Neuronal stem cell (in vitro differentiated cells): ENCODE measurements around the gene CCDC190.
"Not testable (repeated sequence)": the region's sequence is repeated elsewhere in the genome, so short reads cannot be mapped to it uniquely, and the experiment has no call there.

Experiments used
- DNase-seq: peaks from one replicate; pipeline ENCODE4 v3.0.0-alpha.2; 2013; ENCODE audit warnings: low spot score
- H2AFZ ChIP-seq: one replicate; pipeline ENCODE4 v1.6.1; 2013; ENCODE audit warnings: mild to moderate bottlenecking, low read length, inconsistent platforms
- H2AK5ac ChIP-seq: 2 replicates; pipeline ENCODE4 v1.6.1; 2013; ENCODE audit warnings: low read depth, mild to moderate bottlenecking, inconsistent platforms, low read length, moderate library complexity, mixed read lengths
- H2BK120ac ChIP-seq: 2 replicates; pipeline ENCODE4 v1.6.1; 2013; ENCODE audit warnings: low read depth, mild to moderate bottlenecking, inconsistent platforms, low read length, moderate library complexity, mixed read lengths
- H2BK12ac ChIP-seq: one replicate; pipeline ENCODE4 v1.6.1; 2013; ENCODE audit warnings: low read length, inconsistent platforms
- H2BK15ac ChIP-seq: 2 replicates; pipeline ENCODE4 v1.6.1; 2013; ENCODE audit warnings: mild to moderate bottlenecking, low read length, inconsistent platforms, mixed read lengths
- H2BK5ac ChIP-seq: one replicate; pipeline ENCODE4 v1.6.1; 2013; ENCODE audit warnings: inconsistent platforms, mild to moderate bottlenecking, low read length, moderate library complexity
- H3K14ac ChIP-seq: one replicate; pipeline ENCODE4 v1.6.1; 2013; ENCODE audit warnings: low read length, inconsistent platforms
- H3K18ac ChIP-seq: 2 replicates; pipeline ENCODE4 v1.6.1; 2013; ENCODE audit warnings: low read length, inconsistent platforms
- H3K23ac ChIP-seq: 2 replicates; pipeline ENCODE4 v1.6.1; 2013; ENCODE audit warnings: low read depth, mild to moderate bottlenecking, mixed read lengths, low read length, inconsistent platforms; ENCODE audit not compliant: poor library complexity
- H3K27ac ChIP-seq: replicated peaks from 3 replicates; pipeline ENCODE4 v1.5.1; 2013; ENCODE audit warnings: low read length, inconsistent platforms
- H3K27me3 ChIP-seq, 3 experiments: 2 replicates each; pipeline ENCODE4 v1.6.1; 2013; ENCODE audit warnings: low read length in 3 of 3, mild to moderate bottlenecking in 2 of 3, inconsistent platforms in 1 of 3, low read depth in 1 of 3, mixed read lengths in 1 of 3, moderate library complexity in 1 of 3; ENCODE audit not compliant: control insufficient read depth in 3 of 3, insufficient read depth in 3 of 3
- H3K36me3 ChIP-seq, 2 donors: replicated peaks in 1 of 2; 2 replicates each; pipeline ENCODE4 v1.6.1; 2013; ENCODE audit warnings: low read length in 2 of 2; ENCODE audit not compliant: control insufficient read depth in 2 of 2, insufficient read depth in 2 of 2
- H3K4ac ChIP-seq: 2 replicates; pipeline ENCODE4 v1.6.1; 2013; ENCODE audit warnings: inconsistent platforms, mild to moderate bottlenecking, low read length, moderate library complexity
- H3K4me1 ChIP-seq, 2 donors: 1 replicate in 1 of 2; 2 replicates in 1 of 2; pipeline ENCODE4 v1.6.1; 2013; ENCODE audit warnings: low read length in 2 of 2, low read depth in 1 of 2; ENCODE audit not compliant: control insufficient read depth in 2 of 2, insufficient read depth in 1 of 2
- H3K4me2 ChIP-seq: one replicate; pipeline ENCODE4 v1.6.1; 2013; ENCODE audit warnings: mild to moderate bottlenecking, low read length, inconsistent platforms; ENCODE audit not compliant: insufficient read depth, poor library complexity, severe bottlenecking
- H3K4me3 ChIP-seq, 2 donors: 2 replicates each; pipeline ENCODE4 v1.5.1; 2013; ENCODE audit warnings: low read length in 2 of 2, mild to moderate bottlenecking in 2 of 2, inconsistent platforms in 1 of 2, moderate library complexity in 1 of 2
- H3K79me1 ChIP-seq: one replicate; pipeline ENCODE4 v1.6.1; 2013; ENCODE audit warnings: low read depth, mild to moderate bottlenecking, inconsistent platforms, low read length, moderate library complexity
- H3K9ac ChIP-seq: one replicate; pipeline ENCODE4 v1.6.1; 2013; ENCODE audit warnings: mild to moderate bottlenecking, low read depth, low read length, inconsistent platforms; ENCODE audit not compliant: poor library complexity
- H3K9me3 ChIP-seq, 2 donors: replicated peaks in 1 of 2; 2 replicates each; pipeline versions ENCODE3 to v1.6.1; 2013; ENCODE audit warnings: low read length in 2 of 2, mild to moderate bottlenecking in 2 of 2, inconsistent platforms in 1 of 2, low read depth in 1 of 2, mixed read lengths in 1 of 2, moderate library complexity in 1 of 2; ENCODE audit not compliant: control insufficient read depth in 2 of 2, insufficient read depth in 1 of 2
- H4K8ac ChIP-seq: one replicate; pipeline ENCODE4 v1.6.1; 2013; ENCODE audit warnings: low read depth, mild to moderate bottlenecking, inconsistent platforms, low read length, moderate library complexity
- H4K91ac ChIP-seq: one replicate; pipeline ENCODE4 v1.6.1; 2013; ENCODE audit warnings: low read length, low read depth, mild to moderate bottlenecking, inconsistent platforms; ENCODE audit not compliant: poor library complexity
- WGBS, 2 donors: extraction: QIAGEN DNeasy Blood & Tissue Kit; methylation state at CpG; one replicate each; pipeline ENCODE4 v1.1.7; 2013; ENCODE audit warnings: missing lambda C conversion rate in 2 of 2, mixed read lengths in 1 of 2; ENCODE audit not compliant: insufficient read length in 2 of 2, insufficient replicate concordance in 1 of 2; ENCODE audit errors: extremely low coverage in 2 of 2; 5-methylcytosine and 5-hydroxymethylcytosine counted together

CCDC190 gene

GRCh38 chr1:162873671-162874666, 13.0 kb upstream of the CCDC190 start:
- Histone ChIP-seq H4K91ac (no peak overlapping the region), H3K27me3 (peaks cover 0 to 2% (median 0%) of the 10 kb centered on the region in 3 experiments), H3K79me1 (no peaks in the 10 kb centered on the region), H2BK12ac (no peak overlapping the region), H2BK5ac (no peak overlapping the region), H3K27ac (no peak overlapping the region), H3K9me3 (no peaks in the 10 kb centered on the region), H3K4me3 (no peak overlapping the region), H2BK120ac (no peak overlapping the region), H3K4me2 (no peak overlapping the region), H2BK15ac (no peak overlapping the region), H2AK5ac (no peak overlapping the region), H3K23ac (no peak overlapping the region), H3K36me3 (no peaks in the 10 kb centered on the region), H3K18ac (no peak overlapping the region), H3K4me1 (no peaks in the 10 kb centered on the region), H4K8ac (no peak overlapping the region), H3K9ac (no peak overlapping the region), H3K4ac (no peak overlapping the region), H2AFZ (no peak overlapping the region), H3K14ac (no peak overlapping the region)
- DNase-seq: no peak
- WGBS, 2 donors: no CpG with 5 or more reads among the region's 8 CpGs

- Histone ChIP-seq H2BK5ac (no peak overlapping the region), H3K4me3 (no peak overlapping the region), H3K18ac (no peak overlapping the region), H3K4me1 (no peaks in the 10 kb centered on the region), H2BK120ac (no peak overlapping the region), H3K27me3 (peaks cover 0 to 2% (median 0%) of the 10 kb centered on the region in 3 experiments), H3K4ac (no peak overlapping the region), H4K8ac (no peak overlapping the region), H2AK5ac (no peak overlapping the region), H4K91ac (no peak overlapping the region), H3K36me3 (no peaks in the 10 kb centered on the region), H2AFZ (no peak overlapping the region), H2BK15ac (no peak overlapping the region), H3K9me3 (no peaks in the 10 kb centered on the region), H3K23ac (no peak overlapping the region), H3K14ac (no peak overlapping the region), H3K79me1 (no peaks in the 10 kb centered on the region), H3K4me2 (no peak overlapping the region), H2BK12ac (no peak overlapping the region), H3K9ac (no peak overlapping the region), H3K27ac (no peak overlapping the region)
- no peak for DNase-seq
- no CpG with 5 or more reads among the region's 3 CpGs for WGBS, 2 donors
These were observed 12.0 kb upstream of the CCDC190 start for GRCh38 chr1:162872981-162873380.

GRCh38 chr1:162871417-162871816, 10.4 kb upstream of the CCDC190 start:
- H3K27me3 ChIP-seq, H2BK5ac ChIP-seq, H2BK15ac ChIP-seq, H3K4me1 ChIP-seq, H2AFZ ChIP-seq, H3K4ac ChIP-seq, H2BK120ac ChIP-seq, H3K36me3 ChIP-seq, H3K23ac ChIP-seq, H2BK12ac ChIP-seq, H3K27ac ChIP-seq, H3K9me3 ChIP-seq, H3K79me1 ChIP-seq, H4K91ac ChIP-seq, H3K14ac ChIP-seq, H3K4me3 ChIP-seq, H3K18ac ChIP-seq, H3K9ac ChIP-seq, H4K8ac ChIP-seq, H2AK5ac ChIP-seq, H3K4me2 ChIP-seq, DNase-seq: not testable (repeated sequence)
- WGBS, 2 donors: no CpG with 5 or more reads among the region's 1 CpG

GRCh38 chr1:162868972-162869371, 8.0 kb upstream of the CCDC190 start:
- Histone ChIP-seq H2BK5ac (no peak overlapping the region), H3K14ac (no peak overlapping the region)

More at GRCh38 chr1:162868972-162869371, 8.0 kb upstream of the CCDC190 start:
- H3K27me3 ChIP-seq: peaks cover 0 to 2% (median 0%) of the 10 kb centered on the region in 3 experiments
- no peak overlapping the region for H4K8ac ChIP-seq
- no peak overlapping the region for H2AK5ac ChIP-seq
- no peak overlapping the region for H2AFZ ChIP-seq
- no peaks in the 10 kb centered on the region for H3K9me3 ChIP-seq
- H4K91ac ChIP-seq: no peak overlapping the region
- no peak overlapping the region for H2BK15ac ChIP-seq
- WGBS, 2 donors: no CpG with 5 or more reads among the region's 5 CpGs
- no peak overlapping the region for H3K4me3 ChIP-seq
- H3K4ac ChIP-seq: no peak overlapping the region
- H3K23ac ChIP-seq: no peak overlapping the region
- H3K18ac ChIP-seq: no peak overlapping the region
- no peak overlapping the region for H3K4me2 ChIP-seq
- no peak overlapping the region for H2BK12ac ChIP-seq
- H3K27ac ChIP-seq: no peak overlapping the region
- no peaks in the 10 kb centered on the region for H3K79me1 ChIP-seq
- no peaks in the 10 kb centered on the region for H3K36me3 ChIP-seq
- H3K9ac ChIP-seq: no peak overlapping the region
- H2BK120ac ChIP-seq: no peak overlapping the region
- no peaks in the 10 kb centered on the region for H3K4me1 ChIP-seq
- no peak for DNase-seq
